Smooth muscle cell (in vitro differentiated cells): ENCODE measurements around the gene TGM3. TPM values are rescaled to one million over a fixed set of nuclear protein-coding genes. Genes with fewer than 3 reads are reported as not detected.

Source experiments
- DNase-seq: peaks from one replicate; lab custom pipeline; 2025; ENCODE audit not compliant: unreplicated experiment; lab: John Stamatoyannopoulos, UW
- H2AFZ ChIP-seq: fragments of 200-600 bp; sonication (generic); 2 replicates; pipeline ENCODE4 v1.6.0; 2016; ENCODE audit warnings: antibody characterized with exemption, low read depth, mild to moderate bottlenecking
- H3F3A ChIP-seq: fragments of 200-600 bp; sonication (generic); 2 replicates; pipeline ENCODE4 v1.6.0; 2017; ENCODE audit warnings: antibody characterized with exemption, low read depth
- H3K27ac ChIP-seq: fragments of 200-600 bp; sonication (generic); 2 replicates; pipeline ENCODE4 v1.5.1; 2016; ENCODE audit warnings: low read depth, mild to moderate bottlenecking
- H3K27me3 ChIP-seq: fragments of 200-600 bp; sonication (generic); 2 replicates; pipeline ENCODE4 v1.6.1; 2016; ENCODE audit warnings: low read depth, mild to moderate bottlenecking
- H3K36me3 ChIP-seq: fragments of 200-600 bp; sonication (generic); 2 replicates; pipeline ENCODE4 v1.5.1; 2016; ENCODE audit warnings: low read depth
- H3K4me1 ChIP-seq: fragments of 200-600 bp; sonication (generic); 2 replicates; pipeline ENCODE4 v1.5.1; 2016; ENCODE audit warnings: low read depth
- H3K4me2 ChIP-seq: fragments of 200-600 bp; sonication (generic); 2 replicates; pipeline ENCODE4 v1.6.0; 2016; ENCODE audit warnings: mild to moderate bottlenecking
- H3K4me3 ChIP-seq: fragments of 200-600 bp; sonication (generic); 2 replicates; pipeline ENCODE4 v1.5.1; 2016; ENCODE audit warnings: mild to moderate bottlenecking
- H3K79me2 ChIP-seq: fragments of 200-600 bp; sonication (generic); 2 replicates; pipeline ENCODE4 v1.6.0; 2016; ENCODE audit warnings: low read depth, mild to moderate bottlenecking
- H3K9ac ChIP-seq: fragments of 200-600 bp; sonication (generic); 2 replicates; pipeline ENCODE4 v1.6.0; 2016; ENCODE audit warnings: low read depth
- H3K9me3 ChIP-seq: fragments of 200-600 bp; sonication (generic); replicated peaks from 2 replicates; pipeline ENCODE4 v1.5.1; 2016; ENCODE audit warnings: low read depth
- H4K20me1 ChIP-seq: fragments of 200-600 bp; sonication (generic); 2 replicates; pipeline ENCODE4 v1.6.0; 2016; ENCODE audit warnings: low read depth
- CTCF ChIP-seq: fragments of 200-600 bp; sonication (generic); IDR thresholded peaks from 2 replicates; pipeline ENCODE4 v1.5.1; 2017; ENCODE audit warnings: borderline replicate concordance, mild to moderate bottlenecking, antibody characterized with exemption; ENCODE audit not compliant: insufficient read depth, poor library complexity, severe bottlenecking
- WGBS: methylation state at CpG from one replicate; pipeline ENCODE4 v1.1.7; 2016; ENCODE audit warnings: low lambda C conversion rate; 5-methylcytosine and 5-hydroxymethylcytosine counted together
- polyA plus RNA-seq: library from polyadenylated mRNA; unstranded; fragments of >200 nt; fragmentation: Nextera tagmentation; extraction: Ambion mirVana; gene quantifications from 2 replicates; pipeline ENCODE4 v1.2.1, GENCODE V29; 2016
- total RNA-seq: library from RNA; depleted of rRNA; stranded (reverse); fragments of >200 nt; gene quantifications from 2 replicates; pipeline ENCODE4 v1.2.3, GENCODE V29; 2014

The TGM3 gene
- total and polyA plus RNA-seq, 2 experiments from 2014 or later: 0.43 to 0.54 TPM

GRCh38 chr20:2379511-2380229, 83.9 kb downstream of the TGM3 start:
- Histone ChIP-seq H3K27me3 (no peaks in the 10 kb centered on the region), H3F3A (peaks cover 4% of the 10 kb centered on the region), H3K4me2 (no peak overlapping the region), H3K9ac (no peak overlapping the region), H3K4me3 (no peak overlapping the region), H4K20me1 (no peaks in the 10 kb centered on the region), H2AFZ (no peak overlapping the region), H3K4me1 (no peaks in the 10 kb centered on the region), H3K36me3 (no peaks in the 10 kb centered on the region), H3K79me2 (no peaks in the 10 kb centered on the region), H3K27ac (no peak overlapping the region), H3K9me3 (no peaks in the 10 kb centered on the region)
- WGBS: 40% methylated on average over 9 of the region's 9 CpGs
- no peak for DNase-seq
- no peak for TF ChIP-seq CTCF

GRCh38 chr20:2380601-2381000, 84.8 kb downstream of the TGM3 start, which contains the start of gene TGM6:
Gene TGM6 (plus strand): TSS chr20:2380901. CDS start chr20:2380969, 68 bp downstream.
- no peak within 1 kb of the TSS for H3K27ac ChIP-seq
- H3K36me3 ChIP-seq: no peaks in the 10 kb centered on the region
- H3K9ac ChIP-seq: no peak within 1 kb of the TSS
- H3K4me3 ChIP-seq: no peak within 1 kb of the TSS
- peaks cover 3% of the 10 kb centered on the region for H3K4me1 ChIP-seq
- H3K4me2 ChIP-seq: no peak within 1 kb of the TSS
- 91% methylated on average over 10 of the region's 10 CpGs for WGBS
- peaks cover 4% of the 10 kb centered on the region for H3F3A ChIP-seq
- H3K79me2 ChIP-seq: no peaks in the 10 kb centered on the region
- no peaks in the 10 kb centered on the region for H4K20me1 ChIP-seq
- no peak within 1 kb of the TSS for H2AFZ ChIP-seq
- no peak for DNase-seq
- no peaks in the 10 kb centered on the region for H3K27me3 ChIP-seq
- no peak for TF ChIP-seq CTCF
- no peaks in the 10 kb centered on the region for H3K9me3 ChIP-seq

GRCh38 chr20:2381303-2381702, 85.5 kb downstream of the TGM3 start:
- Histone ChIP-seq H4K20me1 (no peaks in the 10 kb centered on the region), H3K79me2 (no peaks in the 10 kb centered on the region), H2AFZ (no peak overlapping the region), H3F3A (peaks cover 4% of the 10 kb centered on the region), H3K4me1 (peaks cover 3% of the 10 kb centered on the region), H3K36me3 (no peaks in the 10 kb centered on the region), H3K27me3 (no peaks in the 10 kb centered on the region), H3K9me3 (no peaks in the 10 kb centered on the region), H3K4me2 (no peak overlapping the region), H3K9ac (no peak overlapping the region), H3K4me3 (no peak overlapping the region), H3K27ac (no peak overlapping the region)
- 84% methylated on average over 7 of the region's 7 CpGs for WGBS
- DNase-seq: no peak
- TF ChIP-seq CTCF: no peak

DNA sequence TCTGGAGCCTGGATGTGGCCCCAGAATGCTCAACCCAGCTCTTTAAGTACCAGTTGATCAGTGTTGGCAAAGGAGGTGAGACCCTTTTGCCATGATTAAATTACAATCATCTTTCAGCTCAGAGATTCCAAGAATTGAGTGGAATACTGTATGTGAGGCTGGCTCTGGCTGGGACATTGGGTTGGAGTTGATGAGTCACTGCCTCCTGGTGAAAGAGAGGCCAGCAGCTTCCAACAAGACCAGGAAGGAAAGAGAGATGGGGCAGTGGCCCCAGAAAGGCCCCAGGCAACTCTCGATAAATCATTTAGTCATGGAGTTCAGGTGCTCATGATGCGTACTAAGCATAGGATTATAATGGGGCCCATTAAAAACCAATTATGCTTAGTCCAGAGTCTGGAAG, 87.0 kb downstream of the TGM3 start:
- H3K79me2 ChIP-seq: no peaks in the 10 kb centered on the region
- no peak overlapping the region for H3K4me3 ChIP-seq
- H3K4me2 ChIP-seq: no peak overlapping the region
- DNase-seq: no peak
- H3K4me1 ChIP-seq: peaks cover 3% of the 10 kb centered on the region
- H3F3A ChIP-seq: peaks cover 12% of the 10 kb centered on the region
- H3K27me3 ChIP-seq: no peaks in the 10 kb centered on the region
- no peak for TF ChIP-seq CTCF
- H3K9me3 ChIP-seq: no peaks in the 10 kb centered on the region
- H4K20me1 ChIP-seq: no peaks in the 10 kb centered on the region
- H3K9ac ChIP-seq: no peak overlapping the region
- no peak overlapping the region for H2AFZ ChIP-seq
- no peaks in the 10 kb centered on the region for H3K36me3 ChIP-seq
- no peak overlapping the region for H3K27ac ChIP-seq
- WGBS: 83% methylated on average over 2 of the region's 2 CpGs
